ENCODE results near the gene PLEKHG3. TPM values are rescaled to one million over a fixed set of nuclear protein-coding genes. Genes with fewer than 3 reads are reported as not detected.
"Not testable (repeated sequence)": the region's sequence is repeated elsewhere in the genome, so short reads cannot be mapped to it uniquely, and the experiment has no call there.

PLEKHG3 gene
- total RNA-seq: 39.6 TPM

DNA sequence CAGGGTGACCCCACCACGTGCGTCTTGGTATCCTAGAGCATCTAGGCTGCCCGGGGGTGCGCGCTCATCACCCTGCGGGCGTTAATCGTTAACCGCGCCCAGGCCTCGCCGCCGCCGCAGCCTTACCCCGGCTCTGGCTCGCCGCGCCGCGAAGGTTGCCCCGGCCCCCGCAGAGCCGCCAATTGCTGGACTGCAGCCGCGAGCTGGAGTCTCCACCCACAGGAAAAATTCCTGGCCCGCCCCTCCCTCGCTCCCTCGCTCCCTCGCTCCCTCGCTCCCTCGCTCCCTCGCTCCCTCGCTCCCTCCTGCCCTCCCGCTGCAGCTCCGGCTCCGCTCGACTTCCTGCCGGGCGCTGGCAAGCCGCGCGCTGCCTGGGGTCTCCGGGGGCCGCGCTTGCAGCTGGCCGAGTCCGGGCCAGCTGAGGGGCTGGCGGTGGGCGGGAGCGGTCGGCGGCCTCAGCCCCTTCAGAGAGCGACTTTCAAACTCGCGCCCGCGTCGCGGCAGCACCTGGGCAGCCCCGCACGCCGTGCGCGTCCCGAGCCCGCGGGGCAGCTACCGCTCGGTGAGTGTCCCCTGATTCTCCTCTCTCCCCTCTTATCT lies at the start of gene PLEKHG3:
TSS of gene PLEKHG3 (plus strand) at position 282 of the 600 bp plus-strand sequence. CDS start 23,208 bp downstream, outside the sequence.
- DNase-seq: peak; percentile 76

DNA sequence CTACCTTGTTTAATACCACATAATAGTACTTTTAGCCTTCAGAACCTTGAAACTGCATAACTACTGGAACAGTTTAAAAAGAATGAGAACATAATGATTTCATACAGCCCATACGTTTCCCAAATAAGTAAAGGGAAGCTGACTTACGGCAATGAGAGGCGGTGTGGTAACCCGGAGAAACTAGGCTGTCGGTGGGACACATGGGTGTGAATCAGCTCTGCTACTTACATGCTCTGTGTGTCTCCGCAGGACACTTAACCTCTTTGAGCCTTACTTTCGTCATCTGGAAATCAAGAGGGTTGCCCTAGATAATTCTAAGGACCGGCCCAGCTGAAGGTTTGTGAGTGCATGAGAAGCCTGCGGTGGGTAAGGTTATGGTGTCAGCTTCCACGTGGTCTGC lies 49.3 kb upstream of the PLEKHG3 start:
- DNase-seq: no peak

DNA sequence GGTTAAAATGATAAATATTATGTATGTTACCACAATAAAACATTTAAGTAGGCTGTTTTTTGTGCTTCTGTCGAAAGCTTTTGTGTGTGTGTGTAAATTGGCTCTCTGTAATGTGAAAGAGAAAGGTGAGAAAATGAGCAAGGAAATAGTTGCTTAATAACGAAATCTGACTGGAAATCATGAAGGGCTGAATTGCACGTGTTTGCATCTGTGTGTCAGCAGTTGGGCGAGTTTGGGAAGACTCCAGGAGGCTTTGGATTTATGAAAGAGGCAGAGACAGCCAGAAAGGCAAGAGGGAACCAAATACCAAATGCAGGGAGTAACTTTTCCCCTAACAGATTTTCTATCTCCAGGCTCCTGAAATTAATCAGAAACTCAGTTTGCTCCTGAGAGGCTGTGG lies 47.2 kb upstream of the PLEKHG3 start:
- DNase-seq: peak; percentile 79

DNA sequence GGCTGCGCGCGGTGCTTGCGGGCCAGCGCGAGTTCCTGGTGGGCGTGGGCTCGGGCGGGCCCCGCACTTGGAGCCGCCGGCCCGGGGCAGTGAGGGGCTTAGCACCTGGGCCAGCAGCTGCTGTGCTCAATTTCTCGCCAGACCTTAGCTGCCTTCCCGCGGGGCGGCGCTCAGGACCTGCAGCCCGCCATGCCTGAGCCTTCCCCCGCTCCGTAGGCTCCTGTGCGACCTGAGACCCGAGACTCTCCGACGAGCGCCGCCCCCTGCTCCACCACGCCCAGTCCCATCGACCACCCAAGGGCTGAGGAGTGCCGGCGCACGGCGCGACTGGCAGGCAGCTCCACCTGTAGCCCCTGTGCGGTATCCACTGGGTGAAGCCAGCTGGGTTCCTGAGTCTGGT lies 46.0 kb upstream of the PLEKHG3 start:
- no peak for DNase-seq

DNA sequence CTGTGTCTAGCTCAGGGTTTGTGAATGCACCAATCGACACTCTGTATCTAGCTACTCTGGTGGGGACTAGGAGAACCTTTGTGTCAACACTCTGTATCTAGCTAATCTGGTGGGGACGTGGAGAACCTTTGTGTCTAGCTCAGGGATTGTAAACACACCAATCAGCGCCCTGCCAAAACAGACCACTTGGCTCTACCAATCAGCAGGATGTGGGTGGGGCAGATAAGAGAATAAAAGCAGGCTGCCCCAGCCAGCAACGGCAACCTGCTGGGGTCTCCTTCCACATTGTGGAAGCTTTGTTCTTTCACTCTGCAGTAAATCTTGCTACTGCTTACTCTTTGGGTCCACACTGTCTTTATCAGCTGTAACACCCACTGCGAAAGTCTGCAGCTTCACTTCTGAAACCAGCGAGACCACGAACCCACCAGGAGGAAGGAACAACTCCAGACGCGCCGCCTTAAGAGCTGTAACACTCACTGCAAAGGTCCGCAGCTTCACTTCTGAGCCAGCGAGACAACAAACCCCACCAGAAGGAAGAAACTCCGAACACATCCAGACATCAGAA lies 45.4 kb upstream of the PLEKHG3 start:
- not testable (repeated sequence) for DNase-seq

DNA sequence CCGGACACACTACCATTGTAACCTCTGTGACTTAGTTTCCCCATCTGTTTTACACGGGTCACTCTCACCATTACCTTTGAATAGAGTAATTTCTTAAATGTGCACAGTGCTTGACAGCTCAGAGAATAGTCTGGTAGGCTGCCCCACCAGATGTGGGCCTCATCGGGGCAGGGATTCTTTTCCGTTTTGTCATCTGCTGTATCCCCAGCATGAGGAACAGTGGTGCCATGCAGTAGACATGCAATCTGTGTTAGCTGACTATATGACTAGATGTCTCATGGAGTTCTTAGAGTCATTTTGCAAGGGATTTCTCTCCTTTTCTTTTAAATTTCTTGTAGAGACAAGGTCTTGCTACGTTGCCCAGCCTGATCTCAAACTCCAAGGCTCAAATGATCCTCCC lies 44.9 kb upstream of the PLEKHG3 start:
- peak; percentile 13 for DNase-seq

DNA sequence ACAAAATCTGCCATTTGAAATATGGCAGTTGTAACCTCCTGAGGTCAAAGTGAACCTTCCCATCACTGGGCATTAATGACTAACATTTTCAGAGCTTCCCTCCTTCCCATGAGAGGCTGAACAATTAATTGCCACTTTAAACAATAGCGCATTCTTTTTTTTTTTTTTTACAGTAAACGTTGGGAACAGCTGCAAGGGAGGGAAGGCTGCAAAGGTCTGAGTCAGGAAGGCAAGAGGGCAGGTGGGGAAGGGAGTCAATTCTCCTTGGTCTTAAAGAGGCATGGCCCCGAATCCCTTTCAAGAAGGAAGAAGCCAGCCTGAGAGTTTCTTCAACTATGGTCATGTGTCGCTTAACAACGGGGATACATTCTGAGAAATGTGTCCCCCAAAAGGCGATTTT lies 41.0 kb upstream of the PLEKHG3 start:
- no peak for DNase-seq

DNA sequence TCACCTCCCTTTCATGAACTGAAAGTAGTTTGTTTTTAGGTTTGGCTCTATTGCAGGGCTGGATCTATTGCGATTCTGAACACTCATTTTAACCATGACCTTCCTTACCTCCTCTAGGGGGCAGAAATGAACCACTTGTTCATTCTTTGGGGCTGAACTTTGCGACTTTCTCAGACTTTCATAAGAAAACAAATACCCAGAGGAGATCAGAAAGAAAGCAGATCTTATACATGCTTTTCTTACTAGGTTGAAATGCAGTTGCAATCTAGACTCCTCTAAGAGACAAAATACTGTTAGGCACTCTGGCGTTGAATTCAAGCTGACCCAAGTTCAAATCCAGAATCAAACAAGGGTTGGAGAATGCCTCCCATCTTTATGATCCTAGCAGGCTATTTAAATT lies 32.6 kb upstream of the PLEKHG3 start:
- peak; percentile 68 for DNase-seq

DNA sequence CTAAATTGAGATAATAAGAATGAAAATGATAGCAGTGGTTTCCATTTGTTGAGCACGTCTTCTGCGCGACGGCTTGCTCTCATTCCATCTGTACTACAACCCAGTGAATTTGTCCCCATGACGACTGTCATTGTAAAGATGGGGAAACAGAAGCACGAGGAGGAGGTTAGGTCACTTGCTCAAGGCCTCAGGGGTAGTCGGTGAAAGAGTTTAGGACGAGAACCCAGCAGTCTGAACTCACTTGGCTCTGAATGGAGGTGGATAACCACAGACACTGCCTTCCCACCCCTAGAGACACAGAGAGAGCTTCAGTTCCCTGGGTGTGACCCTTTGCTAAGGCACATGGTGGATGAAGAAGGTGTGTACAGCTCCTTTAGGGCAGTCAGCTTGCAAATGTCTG lies 30.9 kb upstream of the PLEKHG3 start:
- no peak for DNase-seq

DNA sequence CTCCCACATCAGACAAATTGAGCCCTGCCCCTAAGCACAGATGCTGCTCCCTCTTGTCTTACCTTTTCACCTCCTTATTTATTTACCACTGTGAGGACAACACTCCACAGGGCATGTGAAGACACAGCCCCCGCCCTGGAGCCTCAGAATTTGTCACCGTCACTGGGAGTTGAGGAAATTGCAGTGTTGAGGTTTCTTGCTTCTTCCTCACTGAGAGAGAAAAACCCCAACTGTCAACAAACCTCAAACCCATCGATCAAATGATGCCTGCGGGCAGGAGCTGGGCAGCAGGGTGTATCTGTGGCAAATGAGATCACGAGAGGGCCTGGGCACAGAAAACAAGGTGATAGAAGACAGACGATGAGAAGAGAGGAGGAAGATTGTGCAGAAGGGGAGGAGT lies 30.5 kb upstream of the PLEKHG3 start:
- DNase-seq: peak; percentile 5

DNA sequence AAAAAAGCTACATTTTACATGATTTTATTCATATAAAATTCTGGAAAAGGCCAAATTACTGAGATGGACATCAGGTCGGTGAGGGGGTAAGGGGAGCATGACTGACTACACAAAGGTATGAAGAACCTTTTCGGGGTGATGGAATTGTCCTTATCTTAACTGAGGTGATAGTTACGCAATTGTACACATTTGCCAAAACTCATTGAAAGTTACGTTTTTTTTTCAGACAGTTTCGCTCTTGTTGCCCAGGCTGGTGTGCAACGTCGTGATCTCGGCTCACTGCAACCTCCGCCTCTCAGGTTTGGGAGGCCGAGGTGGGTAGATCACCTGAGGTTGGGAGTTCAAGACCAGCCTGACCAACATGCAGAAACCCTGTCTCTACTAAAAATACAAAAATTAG lies 29.4 kb upstream of the PLEKHG3 start:
- DNase-seq: no peak

DNA sequence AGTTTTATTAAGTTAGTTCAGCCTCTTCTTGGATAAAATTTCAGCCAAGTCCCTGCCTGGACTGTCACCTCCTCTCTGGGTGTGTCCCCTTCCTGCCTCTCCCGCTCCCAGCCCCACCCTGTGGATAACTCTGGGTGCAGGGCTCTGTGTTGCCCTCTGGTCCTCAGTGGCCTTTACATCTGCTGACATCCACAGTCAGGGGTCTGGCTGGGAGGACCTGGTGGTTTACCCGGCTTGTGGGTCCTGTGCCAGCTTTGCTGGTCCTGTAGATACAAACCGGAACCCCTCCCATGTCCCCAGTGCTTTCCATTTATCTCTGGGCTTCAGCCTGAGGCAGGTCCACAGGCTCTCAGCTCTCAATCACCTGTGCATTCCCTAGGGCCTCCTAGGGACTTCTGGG lies 28.9 kb upstream of the PLEKHG3 start:
- DNase-seq: no peak

DNA sequence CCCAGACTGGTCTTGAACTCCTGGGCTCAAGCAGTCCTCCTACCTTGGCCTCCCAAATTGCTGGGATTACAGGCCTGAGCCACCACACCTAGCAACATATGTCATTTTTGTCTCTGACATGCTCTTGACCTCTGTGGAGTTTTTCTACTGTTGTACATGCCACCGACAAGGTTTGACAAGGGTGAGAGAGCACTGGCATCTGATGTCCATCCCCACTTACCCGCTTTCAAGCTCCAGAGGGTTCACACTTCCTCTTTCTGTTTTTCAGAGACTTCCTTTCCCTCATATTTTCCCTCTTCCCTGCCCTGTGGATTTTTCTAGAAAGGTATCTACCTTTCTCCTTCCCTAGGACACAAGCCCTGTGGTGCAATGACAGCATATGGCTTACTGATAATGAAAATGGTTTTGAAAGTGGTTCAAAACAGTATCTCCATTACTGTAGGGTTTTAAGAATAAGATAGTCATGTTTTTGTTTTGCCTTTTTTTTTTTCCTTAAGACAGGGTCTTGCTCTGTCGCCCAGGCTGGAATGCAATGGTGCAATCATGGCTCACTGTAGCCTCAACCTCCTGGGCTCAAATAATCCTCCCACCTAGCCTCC lies 27.7 kb upstream of the PLEKHG3 start:
- no peak for DNase-seq

DNA sequence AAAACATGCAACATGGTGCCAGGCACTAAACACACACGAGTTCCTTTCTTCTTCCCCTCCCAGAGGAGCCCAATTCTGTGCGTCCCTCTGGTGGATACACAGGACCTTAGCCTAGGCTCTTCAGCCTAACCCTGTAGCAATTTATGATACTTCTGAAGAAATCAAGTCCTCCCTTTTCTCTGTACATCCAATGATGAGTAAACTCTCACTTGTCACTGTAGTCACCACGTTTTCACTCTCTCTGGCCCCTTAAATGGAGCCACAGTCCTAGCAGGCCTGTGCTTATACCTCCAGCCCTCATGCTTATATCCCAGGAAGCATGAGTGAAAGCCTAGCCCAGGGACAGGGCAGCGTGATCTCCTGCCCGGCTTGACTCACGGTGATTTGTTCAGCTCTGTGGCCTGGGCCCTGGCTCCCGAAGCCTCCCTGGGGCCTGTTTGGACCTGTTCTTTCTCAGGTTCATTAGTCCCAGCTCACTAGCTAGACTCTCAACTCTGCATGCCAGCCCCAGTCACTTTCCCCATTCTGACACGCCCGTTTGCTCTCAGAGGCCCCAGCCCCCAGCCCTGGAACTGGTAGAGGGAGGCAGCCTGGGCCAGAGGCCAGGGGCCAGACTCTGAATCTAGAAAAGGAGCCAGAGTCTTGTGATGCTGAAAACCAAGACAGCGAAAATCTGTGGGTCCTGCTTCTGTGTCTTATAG lies 24.1 kb upstream of the PLEKHG3 start:
- no peak for DNase-seq

DNA sequence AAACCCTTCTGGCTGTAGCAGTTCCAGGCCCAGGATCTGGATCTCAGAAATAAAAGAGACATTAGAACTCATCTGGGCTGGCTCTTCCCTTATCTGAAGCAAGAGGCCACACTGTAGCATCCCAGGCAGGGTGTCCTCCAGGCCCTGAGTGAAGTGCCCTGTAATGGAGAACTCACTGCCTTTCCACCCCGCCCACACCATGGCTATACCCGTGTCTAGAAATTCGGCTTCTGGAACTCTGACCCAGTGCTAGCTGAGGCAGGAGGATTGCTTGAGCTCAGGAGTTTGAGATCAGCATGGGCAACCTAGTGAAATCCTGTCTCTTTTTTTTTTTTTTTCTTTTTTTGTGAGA lies 23.5 kb upstream of the PLEKHG3 start:
- no peak for DNase-seq

DNA sequence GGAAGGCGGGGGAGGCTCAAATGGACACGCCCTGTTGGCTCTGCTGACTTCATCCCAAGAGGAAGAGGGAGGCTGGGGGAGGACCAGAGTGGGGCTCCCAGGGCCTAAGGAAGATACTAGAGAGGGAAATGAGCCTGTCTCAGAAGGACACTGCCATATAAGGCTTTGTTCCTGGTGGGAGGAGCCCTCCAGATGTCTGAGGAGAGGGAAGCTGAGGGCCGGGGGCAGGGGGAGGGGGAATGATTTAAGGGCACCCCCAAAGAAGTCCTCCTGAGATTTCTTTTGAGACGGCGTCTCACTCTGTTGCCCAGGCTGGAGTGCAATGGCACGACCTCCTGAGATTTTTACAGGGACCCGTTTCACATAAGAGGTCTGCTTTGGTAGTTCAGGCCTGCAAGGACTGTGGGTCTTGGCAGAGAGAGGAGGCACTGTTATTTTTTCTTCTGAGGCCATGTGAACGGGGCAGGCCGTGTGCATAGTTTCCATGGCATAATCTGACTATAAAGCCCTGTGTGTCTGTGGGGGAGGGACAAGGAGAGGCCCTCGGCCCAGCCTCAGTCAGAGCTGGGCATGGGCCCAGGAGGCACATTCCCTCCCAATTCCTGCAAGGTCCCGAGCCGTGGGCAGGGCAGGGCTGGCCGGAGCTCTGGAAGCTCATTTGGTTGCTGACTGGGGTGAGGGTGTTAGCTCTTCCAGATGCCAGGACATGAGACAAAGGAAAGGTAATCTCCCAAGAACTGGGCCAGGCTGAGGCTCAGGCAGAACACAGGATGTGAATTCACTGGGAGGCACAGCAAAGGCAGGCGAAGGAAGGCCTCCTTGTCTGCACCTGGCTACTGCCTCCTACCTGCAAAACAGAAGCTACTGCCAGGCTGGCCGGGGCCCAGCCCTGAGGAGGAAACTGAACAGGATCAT lies 22.2 kb upstream of the PLEKHG3 start:
- DNase-seq: peak; percentile 76

DNA sequence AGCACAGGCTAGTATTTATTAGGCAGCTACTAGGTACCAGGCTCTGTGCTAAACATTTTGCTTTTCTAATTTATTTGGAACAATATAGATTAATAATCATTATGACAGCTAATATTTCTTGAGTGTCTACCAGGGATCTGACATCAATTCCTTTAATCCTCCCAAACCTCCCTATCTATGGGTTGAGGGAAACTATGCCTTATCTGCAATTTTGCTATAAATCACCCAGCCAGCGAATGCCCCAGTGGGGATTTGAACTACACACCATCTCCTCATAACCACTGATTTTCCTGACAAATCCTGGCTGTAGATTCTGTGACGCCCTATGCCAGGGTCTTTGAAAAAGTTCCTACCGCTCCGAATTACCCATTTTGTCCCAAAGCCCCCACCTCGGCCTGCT lies 21.4 kb upstream of the PLEKHG3 start:
- no peak for DNase-seq

DNA sequence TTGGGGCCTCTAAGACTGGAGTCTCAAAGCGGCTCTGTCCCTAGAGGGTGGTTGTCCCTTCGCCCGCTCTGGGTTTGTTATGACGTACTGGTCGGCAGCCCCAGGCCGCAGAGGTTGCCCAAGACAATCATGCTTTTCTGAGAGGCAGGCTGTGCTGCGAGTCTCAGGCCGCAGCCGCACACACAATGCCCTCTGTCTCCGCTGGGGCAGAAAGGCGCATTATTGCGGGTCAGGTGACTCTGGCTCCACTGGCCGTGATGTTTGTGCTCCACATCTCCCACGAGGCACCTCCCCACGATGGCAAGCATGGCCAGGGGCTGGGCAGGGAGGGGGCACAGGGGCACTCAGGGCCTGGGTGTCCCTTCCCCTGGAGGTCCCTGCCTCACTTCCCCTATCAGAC lies 21.0 kb upstream of the PLEKHG3 start:
- DNase-seq: no peak

DNA sequence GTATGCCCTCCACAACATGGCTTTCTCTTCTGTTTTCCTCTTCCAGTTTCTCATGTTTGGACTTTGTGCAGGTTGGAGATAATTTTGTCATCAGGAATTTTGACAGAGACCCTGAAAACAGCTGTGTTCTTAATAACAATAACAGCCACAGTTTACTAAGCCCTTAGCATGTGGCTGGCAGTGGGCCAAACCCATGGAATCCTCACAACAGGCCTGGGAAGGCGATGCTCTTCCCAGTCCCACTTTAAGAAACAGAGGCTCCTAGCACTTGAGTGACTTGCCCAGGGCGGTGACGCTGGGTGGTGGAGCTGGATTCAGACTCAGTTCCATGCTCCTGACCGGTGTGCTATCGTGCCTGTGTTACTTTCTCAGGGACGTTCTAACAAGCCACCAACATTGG lies 20.1 kb upstream of the PLEKHG3 start:
- DNase-seq: peak; percentile 42

DNA sequence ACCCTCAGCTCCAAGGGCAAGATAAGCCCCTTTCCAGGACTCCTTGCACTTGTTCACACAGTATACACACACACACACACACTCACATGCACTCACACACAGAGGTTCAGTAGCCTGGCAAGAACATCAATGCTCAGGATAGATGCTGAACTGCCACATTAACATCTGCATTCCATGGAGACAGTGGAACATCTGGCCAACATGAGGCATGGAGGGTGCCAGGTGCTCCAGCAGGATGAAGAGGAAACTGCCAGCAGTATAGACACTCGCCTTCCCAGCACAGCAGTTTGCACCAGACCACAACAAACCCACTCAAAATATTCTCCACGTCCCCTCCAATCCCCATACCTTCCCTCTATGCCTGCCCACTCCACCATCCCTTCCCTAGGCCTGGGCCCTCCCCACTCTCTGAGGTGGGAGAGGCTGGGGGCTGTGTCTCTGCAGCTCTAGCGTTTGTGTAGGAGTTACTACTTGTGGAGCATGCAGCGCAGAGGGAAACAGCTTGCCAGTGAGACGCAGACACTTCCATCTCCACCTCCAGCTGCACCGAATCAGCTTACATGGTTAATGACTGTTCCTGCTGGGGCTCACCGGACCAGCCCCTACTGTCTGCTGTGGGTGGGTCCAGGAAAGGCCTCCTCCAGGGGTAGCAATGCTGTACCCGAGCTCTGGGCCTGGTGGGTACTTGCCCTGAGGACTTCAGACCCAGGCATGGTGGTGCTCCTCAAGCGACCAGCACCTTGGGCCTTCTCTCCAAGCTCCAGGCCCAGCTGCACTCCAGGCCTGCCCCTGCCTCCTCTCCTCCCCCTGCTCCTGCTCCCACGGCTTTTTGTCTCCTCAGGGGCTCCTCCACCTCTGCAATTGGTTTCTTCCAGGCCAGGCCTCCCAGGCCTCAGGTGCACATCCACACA lies 18.6 kb upstream of the PLEKHG3 start:
- DNase-seq: no peak

DNA sequence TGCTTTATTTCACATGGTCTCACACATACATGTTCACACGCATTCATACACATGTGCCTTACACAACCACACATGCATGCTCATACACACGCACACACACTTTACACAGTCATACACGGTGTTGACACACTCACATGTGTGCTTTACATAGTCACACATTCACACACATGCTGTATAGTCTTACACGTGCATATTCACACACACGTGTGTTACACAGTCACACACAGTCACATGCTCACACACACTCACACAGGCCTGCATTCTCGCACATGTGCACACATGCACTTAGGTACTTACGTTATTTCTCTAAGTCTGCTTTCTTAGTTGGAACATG lies 18.0 kb upstream of the PLEKHG3 start:
- DNase-seq: no peak

DNA sequence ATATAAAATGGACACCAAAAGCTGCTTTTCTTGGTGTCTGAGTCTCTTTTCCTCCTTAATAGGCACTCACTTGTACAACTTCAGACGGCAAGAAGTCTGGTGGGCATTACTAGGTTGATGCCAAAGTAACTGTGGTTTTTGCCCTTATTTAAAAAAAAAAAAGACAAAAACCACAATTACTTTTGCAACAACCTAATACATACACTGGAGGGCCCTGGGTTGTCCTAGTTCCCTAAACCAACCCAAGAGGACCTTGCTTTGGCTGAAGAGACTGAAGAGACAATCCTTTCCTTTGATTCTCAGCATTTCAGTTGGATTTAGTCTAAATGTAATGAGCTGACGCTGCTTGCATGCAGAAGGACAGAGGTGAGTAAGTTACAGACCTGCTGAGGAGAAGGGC lies 16.2 kb upstream of the PLEKHG3 start:
- DNase-seq: no peak

All from skin of body (tissue), 2 donors.